Activated CD4-positive, alpha-beta memory T cell treated with anti-CD3 and anti-CD28 coated beads for 36 hours (primary cell): ENCODE data around the gene NPW. TPM values are rescaled to one million over a fixed set of nuclear protein-coding genes. Genes with fewer than 3 reads are reported as not detected.
"Not testable (repeated sequence)": the region's sequence is repeated elsewhere in the genome, so short reads cannot be mapped to it uniquely, and the experiment has no call there.

Source experiments
- CTCF ChIA-PET: fragments of 350-600 bp; sonication (Branson Sonifier 250); formaldehyde crosslinking; loops from one replicate; lab custom pipeline; 2021; ENCODE audit warnings: antibody characterized with exemption, inconsistent platforms; lab: Charles Lee
- POLR2A ChIA-PET: fragments of 350-600 bp; sonication (Branson Sonifier 250); formaldehyde crosslinking; loops from one replicate; lab custom pipeline; 2021; ENCODE audit warnings: antibody characterized with exemption; lab: Charles Lee
- DNase-seq: peaks from one replicate; pipeline ENCODE4 v3.0.0-alpha.2; 2020
- H3K27ac Mint-ChIP-seq: one replicate; pipeline ENCODE4 v1.8.0; 2021; ENCODE audit warnings: mixed read lengths
- H3K27me3 Mint-ChIP-seq: one replicate; pipeline ENCODE4 v1.8.0; 2021; ENCODE audit warnings: mixed read lengths
- H3K36me3 Mint-ChIP-seq: one replicate; pipeline ENCODE4 v1.8.0; 2021; ENCODE audit warnings: mixed read lengths
- H3K4me1 Mint-ChIP-seq: one replicate; pipeline ENCODE4 v1.8.0; 2021; ENCODE audit warnings: low read depth, mixed read lengths
- H3K4me3 Mint-ChIP-seq: one replicate; pipeline ENCODE4 v1.8.0; 2021; ENCODE audit warnings: mild to moderate bottlenecking, mixed read lengths
- H3K9me3 Mint-ChIP-seq: one replicate; pipeline ENCODE4 v1.8.0; 2021; ENCODE audit warnings: mixed read lengths
- intact Hi-C: fragments of 100-400 bp; cut with micrococcal nuclease; formaldehyde crosslinking; loops from one replicate; pipeline ENCODE4 v1.15.1; 2023
- total RNA-seq, 2 experiments: library from RNA; stranded (reverse); gene quantifications; one replicate each; pipeline ENCODE4 v1.2.3, GENCODE V29; 2021

The NPW gene
- total RNA-seq, 2 experiments from 2014 or later: 1.3 to 2.0 TPM

GRCh38 chr16:2033909-2034695 lies 14.5 kb downstream of the NPW start:
- H3K4me1 Mint-ChIP-seq, POLR2A ChIA-PET, H3K4me3 Mint-ChIP-seq, intact Hi-C loops, DNase-seq, H3K9me3 Mint-ChIP-seq, H3K36me3 Mint-ChIP-seq, H3K27ac Mint-ChIP-seq, H3K27me3 Mint-ChIP-seq: not testable (repeated sequence)
- CTCF ChIA-PET: interaction anchor here (1.0 kb wide), 1 partner anchor 106 kb away, joined by 5 read pairs; no protein-coding TSS in a partner anchor

GRCh38 chr16:2034696-2035430 lies 15.3 kb downstream of the NPW start:
- Mint-ChIP-seq H3K4me3 (no peak overlapping the region), H3K36me3 (no peaks in the 10 kb centered on the region)
- CTCF ChIA-PET: no interaction called here

DNA sequence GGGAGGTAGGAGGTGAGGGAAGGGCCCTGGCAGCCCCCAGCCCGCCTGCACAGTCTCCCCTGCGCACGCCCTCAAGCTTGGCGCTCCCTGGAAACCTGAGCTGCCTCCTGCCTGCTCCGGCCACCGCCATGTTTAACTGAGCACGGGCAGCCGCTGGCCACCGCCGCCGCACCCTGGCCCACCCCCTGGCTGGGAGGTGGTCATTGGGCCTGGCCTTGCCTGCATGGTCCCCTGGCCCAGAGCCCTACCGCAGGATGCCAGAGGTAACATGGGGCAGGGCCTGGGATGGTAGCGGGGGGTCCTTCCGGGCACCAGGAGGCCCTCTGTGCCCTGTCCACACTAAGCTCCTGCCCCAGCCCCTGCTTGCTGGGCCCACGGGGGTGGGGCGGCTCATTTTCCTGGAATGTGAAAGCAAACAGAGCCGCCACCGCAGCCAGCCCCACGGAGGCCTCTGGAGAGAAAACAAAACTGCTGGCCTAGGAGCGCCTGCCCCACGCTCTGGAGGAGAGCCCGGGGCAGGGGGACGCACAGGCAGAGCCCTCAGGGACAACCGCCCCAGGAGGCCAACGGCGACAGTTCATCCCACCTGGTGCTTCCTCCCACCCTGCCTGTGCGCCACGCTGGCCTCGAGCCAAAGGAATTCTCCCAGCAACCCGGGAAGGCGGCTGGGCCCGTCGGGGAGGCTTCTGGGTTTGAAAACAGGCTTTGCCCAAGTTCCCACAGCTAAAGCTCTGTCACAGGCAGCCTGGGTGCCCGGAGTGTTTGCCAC lies 16.0 kb downstream of the NPW start:
- Mint-ChIP-seq H3K4me3 (no peak overlapping the region), H3K27ac (no peak overlapping the region), H3K9me3 (no peaks in the 10 kb centered on the region), H3K27me3 (no peaks in the 10 kb centered on the region), H3K36me3 (no peaks in the 10 kb centered on the region), H3K4me1 (no peaks in the 10 kb centered on the region)
- ChIA-PET POLR2A (no interaction called here), CTCF (no interaction called here)
- no peak for DNase-seq
- intact Hi-C loops: no loop called here

More at GRCh38 chr16:2034696-2035430, 15.3 kb downstream of the NPW start:
- DNase-seq: no peak
- Mint-ChIP-seq H3K4me1 (no peaks in the 10 kb centered on the region), H3K27ac (no peak overlapping the region), H3K27me3 (no peaks in the 10 kb centered on the region), H3K9me3 (no peaks in the 10 kb centered on the region)
- POLR2A ChIA-PET: no interaction called here
- intact Hi-C loops: no loop called here

DNA sequence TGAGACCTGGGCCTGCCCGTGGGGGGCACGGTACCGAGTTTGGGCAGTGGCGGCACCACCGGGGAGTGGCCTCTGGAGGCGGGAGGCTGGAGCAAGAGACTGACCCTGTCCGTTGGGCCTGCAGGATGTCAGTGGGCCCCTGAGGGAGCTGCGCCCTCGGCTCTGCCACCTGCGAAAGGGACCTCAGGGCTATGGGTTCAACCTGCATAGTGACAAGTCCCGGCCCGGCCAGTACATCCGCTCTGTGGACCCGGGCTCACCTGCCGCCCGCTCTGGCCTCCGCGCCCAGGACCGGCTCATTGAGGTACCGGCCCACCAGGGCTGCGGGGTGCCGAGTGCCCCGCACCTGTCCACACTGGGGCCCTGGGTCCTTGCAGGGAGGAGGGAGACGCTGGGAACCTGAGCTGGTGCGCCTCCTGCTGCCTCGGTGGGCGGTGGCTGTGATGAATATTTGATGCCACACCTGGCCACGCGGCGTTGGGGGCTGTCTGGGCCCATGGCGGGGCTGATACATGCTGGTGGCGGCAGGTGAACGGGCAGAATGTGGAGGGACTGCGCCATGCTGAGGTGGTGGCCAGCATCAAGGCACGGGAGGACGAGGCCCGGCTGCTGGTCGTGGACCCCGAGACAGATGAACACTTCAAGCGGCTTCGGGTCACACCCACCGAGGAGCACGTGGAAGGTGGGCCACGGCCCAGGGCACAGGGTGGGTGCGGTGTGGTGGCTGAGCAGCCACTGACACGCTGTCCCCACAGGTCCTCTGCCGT lies 16.8 kb downstream of the NPW start:
- intact Hi-C loops: no loop called here
- Mint-ChIP-seq H3K36me3 (no peaks in the 10 kb centered on the region), H3K4me3 (no peak overlapping the region), H3K27me3 (no peaks in the 10 kb centered on the region), H3K4me1 (no peaks in the 10 kb centered on the region), H3K27ac (no peak overlapping the region), H3K9me3 (no peaks in the 10 kb centered on the region)
- DNase-seq: no peak
- ChIA-PET CTCF (no interaction called here), POLR2A (no interaction called here)

- Mint-ChIP-seq H3K27me3 (no peaks in the 10 kb centered on the region), H3K4me1 (no peaks in the 10 kb centered on the region), H3K9me3 (no peaks in the 10 kb centered on the region), H3K27ac (no peak overlapping the region), H3K36me3 (no peaks in the 10 kb centered on the region), H3K4me3 (no peak overlapping the region)
- ChIA-PET POLR2A (no interaction called here), CTCF (interaction anchor here (1.2 kb wide), 1 partner anchor 15 kb away, joined by 3 read pairs; no protein-coding TSS in a partner anchor)
- no peak for DNase-seq
- intact Hi-C loops: no loop called here
Measured at GRCh38 chr16:2037115-2037514, 17.5 kb downstream of the NPW start.

DNA sequence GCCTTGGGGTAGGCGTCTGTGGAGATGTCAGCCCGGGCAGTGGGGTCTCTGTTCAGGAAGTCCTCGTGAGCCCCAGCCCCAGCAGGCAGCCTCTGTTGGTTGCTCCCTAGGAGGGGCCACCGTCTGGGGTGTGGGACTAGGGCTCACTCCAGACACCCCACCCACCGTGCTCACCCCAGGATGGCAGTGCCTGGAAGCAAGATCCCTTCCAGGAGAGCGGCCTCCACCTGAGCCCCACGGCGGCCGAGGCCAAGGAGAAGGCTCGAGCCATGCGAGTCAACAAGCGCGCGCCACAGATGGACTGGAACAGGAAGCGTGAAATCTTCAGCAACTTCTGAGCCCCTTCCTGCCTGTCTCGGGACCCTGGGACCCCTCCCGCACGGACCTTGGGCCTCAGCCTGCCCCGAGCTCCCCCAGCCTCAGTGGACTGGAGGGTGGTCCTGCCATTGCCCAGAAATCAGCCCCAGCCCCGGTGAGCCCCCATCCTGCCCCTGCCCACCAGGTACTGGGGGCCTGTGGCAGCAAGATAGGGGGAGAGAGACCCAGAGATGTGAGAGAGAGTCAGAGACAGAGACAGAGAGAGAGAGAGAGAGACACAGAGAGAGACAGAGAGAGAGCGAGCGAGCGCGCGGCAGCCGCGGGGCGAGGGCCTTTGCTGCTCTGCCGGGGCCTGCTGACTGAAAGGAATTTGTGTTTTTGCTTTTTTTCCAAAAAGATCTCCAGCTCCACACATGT lies 18.2 kb downstream of the NPW start:
- H3K27ac Mint-ChIP-seq: no peak overlapping the region
- intact Hi-C loops: no loop called here
- ChIA-PET POLR2A (no interaction called here), CTCF (interaction anchor here (1.2 kb wide), 1 partner anchor 15 kb away, joined by 3 read pairs; no protein-coding TSS in a partner anchor)
- no peaks in the 10 kb centered on the region for H3K4me1 Mint-ChIP-seq
- no peaks in the 10 kb centered on the region for H3K36me3 Mint-ChIP-seq
- H3K27me3 Mint-ChIP-seq: no peaks in the 10 kb centered on the region
- H3K9me3 Mint-ChIP-seq: no peaks in the 10 kb centered on the region
- DNase-seq: no peak
- H3K4me3 Mint-ChIP-seq: no peak overlapping the region

- Mint-ChIP-seq H3K27ac (no peak overlapping the region), H3K9me3 (no peaks in the 10 kb centered on the region), H3K27me3 (no peaks in the 10 kb centered on the region), H3K36me3 (no peaks in the 10 kb centered on the region), H3K4me1 (no peaks in the 10 kb centered on the region), H3K4me3 (no peak overlapping the region)
- ChIA-PET CTCF (interaction anchor here (1.2 kb wide), 1 partner anchor 16 kb away, joined by 3 read pairs; no protein-coding TSS in a partner anchor), POLR2A (no interaction called here)
- intact Hi-C loops: no loop called here
- no peak for DNase-seq
Measured at GRCh38 chr16:2038382-2039231, 19.0 kb downstream of the NPW start.

GRCh38 chr16:2039274-2040031 lies 19.9 kb downstream of the NPW start:
- no peak for DNase-seq
- Mint-ChIP-seq H3K36me3 (no peaks in the 10 kb centered on the region), H3K4me3 (no peak overlapping the region), H3K4me1 (no peaks in the 10 kb centered on the region), H3K27me3 (no peaks in the 10 kb centered on the region), H3K27ac (no peak overlapping the region), H3K9me3 (no peaks in the 10 kb centered on the region)
- POLR2A ChIA-PET: no interaction called here
- CTCF ChIA-PET: no interaction called here
- intact Hi-C loops: no loop called here

DNA sequence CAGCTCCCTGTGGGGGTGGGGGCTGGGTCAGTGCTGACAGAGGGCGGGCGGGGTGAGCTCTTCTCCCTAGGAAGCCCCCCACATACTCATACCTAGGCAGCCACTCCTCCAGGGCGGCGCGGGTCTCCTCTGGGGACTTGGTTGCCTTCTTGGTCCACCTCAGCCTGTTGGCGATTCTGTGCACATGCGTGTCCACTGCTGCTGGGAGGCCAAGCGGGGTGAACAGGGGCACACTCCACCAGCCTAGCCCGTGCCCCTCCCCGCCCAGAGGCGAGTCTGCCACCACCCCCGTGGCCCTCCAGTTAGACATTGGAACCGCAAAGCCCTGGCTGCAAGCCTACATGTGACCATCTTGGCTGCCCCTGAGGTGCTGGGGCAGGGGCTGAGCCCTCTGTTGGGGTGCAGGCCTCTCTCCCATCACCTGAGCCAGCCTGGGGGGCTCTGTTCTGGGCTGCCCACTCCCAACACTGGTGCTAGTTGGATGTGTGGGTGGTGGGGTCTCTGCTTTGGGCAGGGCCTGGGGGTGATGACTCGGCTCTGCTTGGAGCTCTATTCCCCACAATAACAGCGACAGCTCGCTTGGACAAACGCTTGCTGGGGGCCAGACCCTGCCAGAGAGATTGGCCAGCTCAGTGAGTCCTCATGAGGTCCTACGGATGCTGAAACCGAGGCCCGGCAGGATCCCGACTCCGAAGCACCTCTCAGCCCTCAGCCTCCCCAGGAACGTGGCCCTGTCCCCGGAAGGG lies 20.6 kb downstream of the NPW start:
- Mint-ChIP-seq H3K4me3 (no peak overlapping the region), H3K4me1 (no peaks in the 10 kb centered on the region), H3K27ac (no peak overlapping the region), H3K27me3 (no peaks in the 10 kb centered on the region), H3K9me3 (no peaks in the 10 kb centered on the region), H3K36me3 (no peaks in the 10 kb centered on the region)
- POLR2A ChIA-PET: no interaction called here
- CTCF ChIA-PET: no interaction called here
- intact Hi-C loops: no loop called here
- DNase-seq: no peak
